ENCODE data around the gene PEX1.
"Not testable (repeated sequence)": the region's sequence is repeated elsewhere in the genome, so short reads cannot be mapped to it uniquely, and the experiment has no call there.

The PEX1 gene

DNA sequence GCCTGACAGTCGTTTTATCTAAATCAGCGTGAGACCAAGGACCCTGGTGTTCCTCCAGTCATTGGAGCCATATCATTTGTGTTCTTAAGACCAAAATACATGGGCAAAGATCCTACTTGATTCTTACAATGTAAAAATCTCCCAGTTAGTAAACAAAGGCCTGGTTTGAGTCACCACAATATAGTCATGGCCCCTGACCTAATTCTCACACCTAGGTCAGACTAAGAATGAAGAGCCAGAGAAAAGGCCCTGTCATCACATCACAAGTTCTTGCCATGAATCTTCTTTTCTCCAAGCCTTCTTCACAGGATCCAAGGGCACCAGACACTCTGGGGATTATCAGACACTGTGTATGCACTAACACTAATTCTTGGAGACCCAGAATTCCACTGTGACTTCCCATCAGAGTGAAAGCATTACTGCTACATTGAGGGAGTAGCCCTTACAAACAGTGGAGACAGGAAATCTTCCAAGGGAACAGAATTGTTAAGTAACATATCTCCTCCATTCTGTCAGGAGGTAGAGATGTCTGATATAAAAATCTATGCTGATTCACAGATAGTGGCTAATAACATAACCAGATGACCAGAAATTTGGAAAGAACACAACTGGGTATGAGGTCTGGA, 42.9 kb downstream of the PEX1 start:
- TF ChIP-seq ZNF274 (IDR thresholded peaks at IDR 0.05; ENCODE audit: low read depth, low read length): no peak
- no peak overlapping the region for H3K4me3 ChIP-seq (ENCODE audit: low read length)

GRCh38 chr7:92484226-92484625, 44.1 kb downstream of the PEX1 start:
- not testable (repeated sequence) for H3K4me3 ChIP-seq (ENCODE audit: low read length)

DNA sequence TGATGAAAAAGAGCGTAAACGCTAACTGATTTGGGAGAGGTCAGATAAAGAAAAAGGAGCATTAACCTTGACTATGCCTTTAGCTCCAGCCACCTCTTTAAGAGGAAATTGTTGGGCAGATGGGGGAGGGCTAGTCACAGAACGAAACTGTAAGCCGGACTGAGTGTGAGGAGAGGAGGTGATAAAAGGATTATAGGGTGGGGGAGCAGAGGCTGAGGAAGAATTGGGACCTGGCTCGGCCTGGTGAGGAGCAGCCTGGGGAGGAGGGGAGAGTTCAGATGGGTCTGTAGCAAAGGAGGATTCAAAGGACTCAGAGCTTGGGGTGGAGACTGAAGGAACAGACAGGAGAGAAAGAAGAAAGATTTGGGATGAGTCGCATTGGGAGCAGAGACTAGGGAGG, 44.7 kb downstream of the PEX1 start:
- H3K4me3 ChIP-seq (ENCODE audit: low read length): not testable (repeated sequence)

DNA sequence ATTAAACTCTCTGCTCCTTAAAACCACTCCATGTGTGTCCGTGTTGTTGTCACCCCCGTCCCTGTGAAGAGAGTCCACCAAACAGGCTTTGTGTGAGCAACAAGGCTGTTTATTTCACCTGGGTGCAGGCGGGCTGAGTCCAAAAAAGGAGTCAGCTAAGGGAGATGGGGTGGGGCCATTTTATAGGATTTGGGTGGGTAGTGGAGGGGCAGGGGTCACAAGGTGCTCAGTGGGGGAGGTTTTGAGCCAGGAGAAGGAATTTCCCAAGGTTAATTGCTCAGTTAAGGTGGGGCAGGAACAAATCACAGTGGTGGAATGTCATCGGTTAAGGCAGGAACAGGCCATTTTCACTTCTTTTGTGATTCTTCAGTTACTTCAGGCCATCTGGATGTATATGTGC, 49.2 kb downstream of the PEX1 start:
- not testable (repeated sequence) for H3K4me3 ChIP-seq (ENCODE audit: low read length)

DNA sequence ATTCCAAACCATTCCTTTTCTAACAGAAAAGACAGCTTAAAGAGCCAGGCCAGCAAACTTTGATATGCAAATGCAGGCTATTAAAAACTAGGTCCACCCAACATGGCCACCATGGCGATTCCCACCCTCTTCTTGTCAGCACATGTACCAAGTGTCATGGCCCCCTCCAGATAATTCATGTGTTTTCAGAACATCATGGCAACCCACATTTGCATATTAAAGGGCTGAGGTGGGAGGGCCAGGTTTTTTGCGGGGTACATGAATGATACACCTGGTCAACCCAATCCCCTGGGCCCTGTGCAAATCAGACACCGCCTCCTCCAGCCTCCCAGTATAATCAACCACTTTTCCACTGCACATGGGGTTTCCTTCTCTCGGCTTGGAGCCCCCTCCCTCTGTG, 49.6 kb downstream of the PEX1 start:
- no peak overlapping the region for H3K4me3 ChIP-seq (ENCODE audit: low read length)
- no peak for TF ChIP-seq ZNF274 (IDR thresholded peaks at IDR 0.05; ENCODE audit: low read depth, low read length)

- TF ChIP-seq ZNF274 (IDR thresholded peaks at IDR 0.05; ENCODE audit: low read depth, low read length): no peak
- no peak overlapping the region for H3K4me3 ChIP-seq (ENCODE audit: low read length)
These were observed 50.2 kb downstream of the PEX1 start for GRCh38 chr7:92478095-92478494.

GRCh38 chr7:92477681-92478080, 50.6 kb downstream of the PEX1 start, which contains the start of gene ERVW-1:
Gene ERVW-1, minus strand, starts transcription at chr7:92477946. Its CDS starts 7,565 bp downstream, at chr7:92470381.
- H3K4me3 ChIP-seq (ENCODE audit: low read length): not testable (repeated sequence)

- not testable (repeated sequence) for H3K4me3 ChIP-seq (ENCODE audit: low read length)
These were observed 52.3 kb downstream of the PEX1 start for GRCh38 chr7:92475851-92476590.

- not testable (repeated sequence) for H3K4me3 ChIP-seq (ENCODE audit: low read length)
These were observed 53.0 kb downstream of the PEX1 start for GRCh38 chr7:92475261-92475770.

DNA sequence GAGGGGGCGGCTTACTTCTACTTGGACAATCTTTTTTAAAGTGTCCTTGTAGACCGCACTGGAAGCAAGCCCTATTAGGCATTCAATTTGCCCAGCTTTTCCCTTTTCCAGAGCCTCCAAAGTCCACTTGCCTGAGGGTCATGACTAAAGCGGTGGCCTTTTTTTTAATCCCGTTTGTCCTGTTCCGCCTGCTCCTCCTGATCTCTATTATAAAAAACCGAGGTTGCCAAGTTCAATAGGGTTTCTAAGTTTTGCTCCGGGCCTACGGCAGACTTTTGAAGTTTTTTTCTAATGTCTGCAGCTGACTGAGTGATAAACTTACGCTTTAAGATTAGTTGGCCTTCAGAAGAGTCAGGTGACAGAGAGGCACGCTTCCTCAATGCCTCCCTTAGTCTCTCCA, 54.3 kb downstream of the PEX1 start:
- H3K4me3 ChIP-seq (ENCODE audit: low read length): not testable (repeated sequence)

DNA sequence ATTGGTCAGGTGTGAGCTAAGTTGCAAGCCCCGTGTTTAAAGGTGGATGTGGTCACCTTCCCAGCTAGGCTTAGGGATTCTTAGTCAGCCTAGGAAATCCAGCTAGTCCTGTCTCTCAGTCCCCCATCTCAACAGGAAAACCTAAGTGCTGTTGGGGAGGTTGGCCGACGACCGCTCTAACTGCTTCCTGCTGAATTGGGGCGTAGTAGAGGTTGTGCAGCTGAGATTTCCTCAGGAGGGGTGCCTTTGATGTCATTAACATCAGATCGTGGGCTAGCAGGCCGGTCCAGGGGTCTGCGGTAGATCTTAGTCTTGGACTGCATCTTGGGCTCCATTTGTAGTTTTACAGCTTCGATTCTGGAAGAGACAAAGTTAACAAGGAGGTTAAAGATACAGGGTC, 59.7 kb downstream of the PEX1 start:
- H3K4me3 ChIP-seq (ENCODE audit: low read length): not testable (repeated sequence)

GRCh38 chr7:92466682-92467081, 61.6 kb downstream of the PEX1 start:
- H3K4me3 ChIP-seq (ENCODE audit: low read length): no peak overlapping the region
- no peak for TF ChIP-seq ZNF274 (IDR thresholded peaks at IDR 0.05; ENCODE audit: low read depth, low read length)

- no peak overlapping the region for H3K4me3 ChIP-seq (ENCODE audit: low read length)
- TF ChIP-seq ZNF274 (IDR thresholded peaks at IDR 0.05; ENCODE audit: low read depth, low read length): no peak
These were observed 63.8 kb downstream of the PEX1 start for GRCh38 chr7:92464515-92464914.

- H3K4me3 ChIP-seq (ENCODE audit: low read length): no peak overlapping the region
- TF ChIP-seq ZNF274 (IDR thresholded peaks at IDR 0.05; ENCODE audit: low read depth, low read length): no peak
These were observed 65.8 kb downstream of the PEX1 start for GRCh38 chr7:92462560-92462959.

GRCh38 chr7:92461027-92462003, 67.0 kb downstream of the PEX1 start:
- H3K4me3 ChIP-seq (ENCODE audit: low read length): no peak overlapping the region
- no peak for TF ChIP-seq ZNF274 (IDR thresholded peaks at IDR 0.05; ENCODE audit: low read depth, low read length)

Data from GM08714 (cell line).